Lung (tissue), 12 donors: ENCODE measurements around the gene DCLRE1B. TPM values are rescaled to one million over a fixed set of nuclear protein-coding genes. Genes with fewer than 3 reads are reported as not detected.

Experiments
- ATAC-seq: fragments of 200-7000 bp; cut with Tn5 transposase; one replicate; pipeline ENCODE4 v1.9.1; 2020; ENCODE audit warnings: moderate number of reproducible peaks; ENCODE audit not compliant: insufficient read depth, low FRiP score
- DNase-seq, 3 donors: peaks; one replicate each; pipeline ENCODE4 v3.0.0-alpha.2; 2013 to 2017
- H3K27ac ChIP-seq, 2 donors: one replicate each; pipeline ENCODE4 v1.5.1; 2013; ENCODE audit warnings: mild to moderate bottlenecking in 2 of 2, moderate library complexity in 2 of 2, control low read depth in 1 of 2, inconsistent platforms in 1 of 2, low read depth in 1 of 2, low read length in 1 of 2
- H3K27me3 ChIP-seq, 3 donors: one replicate each; pipeline ENCODE4 v1.5.1; 2013; ENCODE audit warnings: low read length in 2 of 3; ENCODE audit not compliant: control insufficient read depth in 3 of 3, insufficient read depth in 3 of 3
- H3K36me3 ChIP-seq, 4 donors: one replicate each; pipeline ENCODE4 v1.5.1; 2013; ENCODE audit warnings: low read length in 4 of 4, mild to moderate bottlenecking in 1 of 4, moderate library complexity in 1 of 4; ENCODE audit not compliant: control insufficient read depth in 4 of 4, insufficient read depth in 4 of 4
- H3K4me1 ChIP-seq, 5 donors: one replicate each; pipeline ENCODE4 v1.5.1; 2013; ENCODE audit warnings: low read length in 5 of 5, mild to moderate bottlenecking in 2 of 5, moderate library complexity in 1 of 5; ENCODE audit not compliant: control insufficient read depth in 5 of 5, insufficient read depth in 5 of 5
- H3K4me3 ChIP-seq: one replicate; pipeline ENCODE4 v1.5.1; 2013; ENCODE audit warnings: mild to moderate bottlenecking, control low read depth, moderate library complexity
- H3K9ac ChIP-seq, 2 donors: one replicate each; pipeline ENCODE4 v1.5.1; 2013; ENCODE audit warnings: low read length in 2 of 2, control low read depth in 1 of 2; ENCODE audit not compliant: insufficient read depth in 1 of 2
- H3K9me3 ChIP-seq, 4 donors: one replicate each; pipeline ENCODE4 v1.5.1; 2013; ENCODE audit warnings: low read length in 3 of 4, mild to moderate bottlenecking in 1 of 4, moderate library complexity in 1 of 4; ENCODE audit not compliant: control insufficient read depth in 4 of 4, insufficient read depth in 3 of 4
- WGBS, 2 donors: extraction: QIAGEN DNeasy Blood & Tissue Kit; methylation state at CpG; one replicate each; pipeline ENCODE4 v1.1.7; 2013; 5-methylcytosine and 5-hydroxymethylcytosine counted together
- polyA plus RNA-seq, 2 donors: library from polyadenylated mRNA; stranded (reverse); fragments of 200-250 nt; gene quantifications; one replicate each; pipeline ENCODE4 v1.2.1, GENCODE V29; 2013
- total RNA-seq, 2 donors: library from RNA; depleted of rRNA in 1 of 2; stranded (reverse); fragments of >200 nt in 1 of 2; gene quantifications; one replicate each; pipeline ENCODE4 v1.2.1, GENCODE V29; 2014 to 2021
- TF ChIP-seq, protein P1 (sequence below): IDR thresholded peaks from 2 replicates; pipeline ENCODE4 v1.5.1; 2012; ENCODE audit warnings: mild to moderate bottlenecking; ENCODE audit errors: control extremely low read depth, extremely low read depth
- donor health status: control.
- donor health status: control.
- donor health status: Bipolar disorder and iron deficiency.
- donor health status: healthy.
- donor health status: DM: yes; HTN: yes; CAD: no.

DCLRE1B gene
- total and polyA plus RNA-seq, 4 donors: 2.6 to 7.8 (median 5.2) TPM

- DNase-seq (no peak), ATAC-seq (no peak)
- 97 to 99% methylated on average over 5 of the region's 5 CpGs for WGBS, 2 donors
- peaks cover 0 to 1% (median 0%) of the 10 kb centered on the region in 4 donors for H3K36me3 ChIP-seq
- no peak overlapping the region for H3K27ac ChIP-seq
- peaks cover 0 to 14% (median 0%) of the 10 kb centered on the region in 5 donors for H3K4me1 ChIP-seq
- TF ChIP-seq, protein P1, sequence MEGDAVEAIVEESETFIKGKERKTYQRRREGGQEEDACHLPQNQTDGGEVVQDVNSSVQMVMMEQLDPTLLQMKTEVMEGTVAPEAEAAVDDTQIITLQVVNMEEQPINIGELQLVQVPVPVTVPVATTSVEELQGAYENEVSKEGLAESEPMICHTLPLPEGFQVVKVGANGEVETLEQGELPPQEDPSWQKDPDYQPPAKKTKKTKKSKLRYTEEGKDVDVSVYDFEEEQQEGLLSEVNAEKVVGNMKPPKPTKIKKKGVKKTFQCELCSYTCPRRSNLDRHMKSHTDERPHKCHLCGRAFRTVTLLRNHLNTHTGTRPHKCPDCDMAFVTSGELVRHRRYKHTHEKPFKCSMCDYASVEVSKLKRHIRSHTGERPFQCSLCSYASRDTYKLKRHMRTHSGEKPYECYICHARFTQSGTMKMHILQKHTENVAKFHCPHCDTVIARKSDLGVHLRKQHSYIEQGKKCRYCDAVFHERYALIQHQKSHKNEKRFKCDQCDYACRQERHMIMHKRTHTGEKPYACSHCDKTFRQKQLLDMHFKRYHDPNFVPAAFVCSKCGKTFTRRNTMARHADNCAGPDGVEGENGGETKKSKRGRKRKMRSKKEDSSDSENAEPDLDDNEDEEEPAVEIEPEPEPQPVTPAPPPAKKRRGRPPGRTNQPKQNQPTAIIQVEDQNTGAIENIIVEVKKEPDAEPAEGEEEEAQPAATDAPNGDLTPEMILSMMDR: no peak
- H3K27me3 ChIP-seq: no peaks in the 10 kb centered on the region
- no peaks in the 10 kb centered on the region for H3K9me3 ChIP-seq
- H3K4me3 ChIP-seq: no peak overlapping the region
- H3K9ac ChIP-seq: no peak overlapping the region
Measured at GRCh38 chr1:113916974-113917373, 11.8 kb downstream of the DCLRE1B start.

GRCh38 chr1:113917400-113918082, 12.4 kb downstream of the DCLRE1B start:
- TF ChIP-seq, protein P1: no peak
- Histone ChIP-seq H3K4me1 (peaks cover 0 to 9% (median 0%) of the 10 kb centered on the region in 5 donors), H3K9me3 (no peaks in the 10 kb centered on the region), H3K27me3 (no peaks in the 10 kb centered on the region), H3K9ac (no peak overlapping the region), H3K27ac (no peak overlapping the region), H3K4me3 (no peak overlapping the region), H3K36me3 (no peaks in the 10 kb centered on the region)
- ATAC-seq: no peak
- WGBS, 2 donors: 88 to 100% methylated on average over 2 of the region's 2 CpGs
- no peak for DNase-seq

- H3K27ac ChIP-seq: no peak overlapping the region
- TF ChIP-seq, protein P1: no peak
Measured at GRCh38 chr1:113918243-113918642, 13.1 kb downstream of the DCLRE1B start.

GRCh38 chr1:113922957-113923356, 17.8 kb downstream of the DCLRE1B start:
- 94 to 98% methylated on average over 4 of the region's 4 CpGs for WGBS, 2 donors
- Histone ChIP-seq H3K27ac (no peak overlapping the region), H3K36me3 (no peaks in the 10 kb centered on the region), H3K9ac (no peak overlapping the region), H3K27me3 (no peaks in the 10 kb centered on the region), H3K4me3 (no peak overlapping the region), H3K4me1 (peaks cover 0 to 3% (median 0%) of the 10 kb centered on the region in 5 donors), H3K9me3 (no peaks in the 10 kb centered on the region)
- ATAC-seq (no peak), DNase-seq (no peak)
- TF ChIP-seq, protein P1: no peak

More at GRCh38 chr1:113918243-113918642, 13.1 kb downstream of the DCLRE1B start:
- peaks cover 0 to 2% (median 0%) of the 10 kb centered on the region in 5 donors for H3K4me1 ChIP-seq
- no peaks in the 10 kb centered on the region for H3K9me3 ChIP-seq
- ATAC-seq: no peak
- DNase-seq: no peak
- no peak overlapping the region for H3K9ac ChIP-seq
- no peak overlapping the region for H3K4me3 ChIP-seq
- H3K36me3 ChIP-seq: no peaks in the 10 kb centered on the region
- H3K27me3 ChIP-seq: no peaks in the 10 kb centered on the region
